ENCODE data around the gene CTIF. TPM values are rescaled to one million over a fixed set of nuclear protein-coding genes. Genes with fewer than 3 reads are reported as not detected.

Gene CTIF
- total and polyA plus RNA-seq, 4 donors, result 12.2 to 45.7 (median 32.6) TPM

GRCh38 chr18:48576457-48576771 lies 37.6 kb downstream of the CTIF start:
- H3K4me3 ChIP-seq, result no peak overlapping the region
- ATAC-seq (ENCODE audit: insufficient read depth, low FRiP score), result no peak
- H3K4me1 ChIP-seq (ENCODE audit: control insufficient read depth in 5 of 5, insufficient read depth in 5 of 5, low read length in 5 of 5), result peaks cover 0 to 7% (median 3%) of the 10 kb centered on the region in 5 donors
- DNase-seq, result no peak
- peaks cover 0 to 8% (median 2%) of the 10 kb centered on the region in 4 donors for H3K36me3 ChIP-seq (ENCODE audit: control insufficient read depth in 4 of 4, insufficient read depth in 4 of 4, low read length in 4 of 4)
- H3K27me3 ChIP-seq (ENCODE audit: control insufficient read depth in 3 of 3, insufficient read depth in 3 of 3, low read length in 2 of 3), result no peaks in the 10 kb centered on the region
- WGBS, 2 donors, result 91 to 92% methylated on average over 11 of the region's 11 CpGs
- H3K9ac ChIP-seq (ENCODE audit: insufficient read depth in 1 of 2, low read length in 2 of 2), result no peak overlapping the region
- TF ChIP-seq CTCF (IDR thresholded peaks at IDR 0.05; ENCODE audit: control extremely low read depth, extremely low read depth), result no peak
- H3K9me3 ChIP-seq (ENCODE audit: control insufficient read depth in 4 of 4, insufficient read depth in 3 of 4, low read length in 3 of 4), result no peaks in the 10 kb centered on the region
- no peak overlapping the region for H3K27ac ChIP-seq (ENCODE audit: low read depth in 1 of 2, low read length in 1 of 2)

GRCh38 chr18:48577478-48578190 lies 38.8 kb downstream of the CTIF start:
- H3K9ac ChIP-seq (ENCODE audit: insufficient read depth in 1 of 2, low read length in 2 of 2), result no peak overlapping the region
- no peak for ATAC-seq (ENCODE audit: insufficient read depth, low FRiP score)
- peaks cover 0 to 8% (median 2%) of the 10 kb centered on the region in 4 donors for H3K36me3 ChIP-seq (ENCODE audit: control insufficient read depth in 4 of 4, insufficient read depth in 4 of 4, low read length in 4 of 4)
- no peaks in the 10 kb centered on the region for H3K9me3 ChIP-seq (ENCODE audit: control insufficient read depth in 4 of 4, insufficient read depth in 3 of 4, low read length in 3 of 4)
- no peaks in the 10 kb centered on the region for H3K27me3 ChIP-seq (ENCODE audit: control insufficient read depth in 3 of 3, insufficient read depth in 3 of 3, low read length in 2 of 3)
- H3K27ac ChIP-seq (ENCODE audit: low read depth in 1 of 2, low read length in 1 of 2), result no peak overlapping the region
- WGBS, 2 donors, result 97 to 98% methylated on average over 5 of the region's 5 CpGs
- no peak overlapping the region for H3K4me3 ChIP-seq
- DNase-seq, result no peak
- no peak for TF ChIP-seq CTCF (IDR thresholded peaks at IDR 0.05; ENCODE audit: control extremely low read depth, extremely low read depth)
- peaks cover 0 to 7% (median 5%) of the 10 kb centered on the region in 5 donors for H3K4me1 ChIP-seq (ENCODE audit: control insufficient read depth in 5 of 5, insufficient read depth in 5 of 5, low read length in 5 of 5)

GRCh38 chr18:48578289-48578688 lies 39.5 kb downstream of the CTIF start:
- H3K27me3 ChIP-seq (ENCODE audit: control insufficient read depth in 3 of 3, insufficient read depth in 3 of 3, low read length in 2 of 3), result no peaks in the 10 kb centered on the region
- DNase-seq (no peak), ATAC-seq (ENCODE audit: insufficient read depth, low FRiP score) (no peak)
- no peak for TF ChIP-seq CTCF (IDR thresholded peaks at IDR 0.05; ENCODE audit: control extremely low read depth, extremely low read depth)
- no peaks in the 10 kb centered on the region for H3K9me3 ChIP-seq (ENCODE audit: control insufficient read depth in 4 of 4, insufficient read depth in 3 of 4, low read length in 3 of 4)
- peaks cover 0 to 7% (median 5%) of the 10 kb centered on the region in 5 donors for H3K4me1 ChIP-seq (ENCODE audit: control insufficient read depth in 5 of 5, insufficient read depth in 5 of 5, low read length in 5 of 5)
- no peak overlapping the region for H3K4me3 ChIP-seq
- H3K36me3 ChIP-seq (ENCODE audit: control insufficient read depth in 4 of 4, insufficient read depth in 4 of 4, low read length in 4 of 4), result peaks cover 0 to 8% (median 2%) of the 10 kb centered on the region in 4 donors
- H3K9ac ChIP-seq (ENCODE audit: insufficient read depth in 1 of 2, low read length in 2 of 2), result no peak overlapping the region
- H3K27ac ChIP-seq (ENCODE audit: low read depth in 1 of 2, low read length in 1 of 2), result no peak overlapping the region
- WGBS, 2 donors, result 89 to 94% methylated on average over 3 of the region's 3 CpGs

GRCh38 chr18:48580066-48580465 lies 41.2 kb downstream of the CTIF start:
- H3K9me3 ChIP-seq (ENCODE audit: control insufficient read depth in 4 of 4, insufficient read depth in 3 of 4, low read length in 3 of 4), result no peaks in the 10 kb centered on the region
- no peak for TF ChIP-seq CTCF (IDR thresholded peaks at IDR 0.05; ENCODE audit: control extremely low read depth, extremely low read depth)
- no peaks in the 10 kb centered on the region for H3K27me3 ChIP-seq (ENCODE audit: control insufficient read depth in 3 of 3, insufficient read depth in 3 of 3, low read length in 2 of 3)
- H3K4me3 ChIP-seq, result no peak overlapping the region
- H3K9ac ChIP-seq (ENCODE audit: insufficient read depth in 1 of 2, low read length in 2 of 2), result no peak overlapping the region
- 93 to 95% methylated on average over 7 of the region's 7 CpGs for WGBS, 2 donors
- no peak for DNase-seq
- H3K4me1 ChIP-seq (ENCODE audit: control insufficient read depth in 5 of 5, insufficient read depth in 5 of 5, low read length in 5 of 5), result peaks cover 0 to 11% (median 4%) of the 10 kb centered on the region in 5 donors
- peaks cover 0 to 8% (median 2%) of the 10 kb centered on the region in 4 donors for H3K36me3 ChIP-seq (ENCODE audit: control insufficient read depth in 4 of 4, insufficient read depth in 4 of 4, low read length in 4 of 4)
- no peak for ATAC-seq (ENCODE audit: insufficient read depth, low FRiP score)
- no peak overlapping the region for H3K27ac ChIP-seq (ENCODE audit: low read depth in 1 of 2, low read length in 1 of 2)
